ENCODE measurements around the gene RGP1.

- no peak for TF ChIP-seq POLR2AphosphoS5 (IDR thresholded peaks at IDR 0.05; ENCODE audit: control insufficient read depth, insufficient read depth, low read depth, low read length)
- no peak for TF ChIP-seq FOXP1 (CRISPR knock-in tag; IDR thresholded peaks at IDR 0.05)
- TF ChIP-seq, protein P1, sequence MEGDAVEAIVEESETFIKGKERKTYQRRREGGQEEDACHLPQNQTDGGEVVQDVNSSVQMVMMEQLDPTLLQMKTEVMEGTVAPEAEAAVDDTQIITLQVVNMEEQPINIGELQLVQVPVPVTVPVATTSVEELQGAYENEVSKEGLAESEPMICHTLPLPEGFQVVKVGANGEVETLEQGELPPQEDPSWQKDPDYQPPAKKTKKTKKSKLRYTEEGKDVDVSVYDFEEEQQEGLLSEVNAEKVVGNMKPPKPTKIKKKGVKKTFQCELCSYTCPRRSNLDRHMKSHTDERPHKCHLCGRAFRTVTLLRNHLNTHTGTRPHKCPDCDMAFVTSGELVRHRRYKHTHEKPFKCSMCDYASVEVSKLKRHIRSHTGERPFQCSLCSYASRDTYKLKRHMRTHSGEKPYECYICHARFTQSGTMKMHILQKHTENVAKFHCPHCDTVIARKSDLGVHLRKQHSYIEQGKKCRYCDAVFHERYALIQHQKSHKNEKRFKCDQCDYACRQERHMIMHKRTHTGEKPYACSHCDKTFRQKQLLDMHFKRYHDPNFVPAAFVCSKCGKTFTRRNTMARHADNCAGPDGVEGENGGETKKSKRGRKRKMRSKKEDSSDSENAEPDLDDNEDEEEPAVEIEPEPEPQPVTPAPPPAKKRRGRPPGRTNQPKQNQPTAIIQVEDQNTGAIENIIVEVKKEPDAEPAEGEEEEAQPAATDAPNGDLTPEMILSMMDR (IDR thresholded peaks at IDR 0.05 in 2 of 3, conservative IDR thresholded peaks at IDR 0.05 in 1 of 3; ENCODE audit: insufficient read depth in 2 of 3, low read depth in 1 of 3, low read length in 3 of 3) = no peak
- no peak for TF ChIP-seq NR2C1 (IDR thresholded peaks at IDR 0.05)
- no peak for TF ChIP-seq NR2C1 (tag; IDR thresholded peaks at IDR 0.05)
- no peak for TF ChIP-seq CHD2 (IDR thresholded peaks at IDR 0.05; ENCODE audit: low read depth, low read length)
Measured at GRCh38 chr9:35789541-35789940, 40.5 kb downstream of the RGP1 start.
